Nephron progenitor cell (in vitro differentiated cells): ENCODE measurements around the gene FAM163B.

Experiments used
- DNase-seq: peaks from one replicate; pipeline ENCODE4 v3.0.0; 2021
- H3K27ac Mint-ChIP-seq: 2 replicates; pipeline ENCODE4 v1.8.0; 2021; ENCODE audit warnings: mild to moderate bottlenecking, moderate library complexity, mixed read lengths
- H3K27me3 Mint-ChIP-seq: 2 replicates; pipeline ENCODE4 v1.8.0; 2021; ENCODE audit warnings: mild to moderate bottlenecking, low read depth, mixed read lengths; ENCODE audit not compliant: poor library complexity
- H3K36me3 Mint-ChIP-seq: 2 replicates; pipeline ENCODE4 v1.8.0; 2021; ENCODE audit warnings: low read depth, mixed read lengths
- H3K4me1 Mint-ChIP-seq: 2 replicates; pipeline ENCODE4 v1.8.0; 2021; ENCODE audit warnings: mixed read lengths
- H3K4me3 Mint-ChIP-seq: 2 replicates; pipeline ENCODE4 v1.8.0; 2021; ENCODE audit warnings: mild to moderate bottlenecking, moderate library complexity, mixed read lengths
- H3K9me3 Mint-ChIP-seq: 2 replicates; pipeline ENCODE4 v1.8.0; 2021; ENCODE audit warnings: mild to moderate bottlenecking, moderate library complexity, mixed read lengths
- CTCF ChIP-seq: fragments of 200-600 bp; sonication (generic); IDR thresholded peaks from 2 replicates; pipeline ENCODE4 v1.5.0; 2021; ENCODE audit warnings: antibody characterized with exemption

The FAM163B gene

GRCh38 chr9:133528001-133528875 is 81.0 kb downstream of the FAM163B start:
- DNase-seq: no peak
- no peak overlapping the region for H3K27ac Mint-ChIP-seq
- peaks cover 85% of the 10 kb centered on the region for H3K4me1 Mint-ChIP-seq
- no peaks in the 10 kb centered on the region for H3K9me3 Mint-ChIP-seq
- TF ChIP-seq CTCF: no peak
- H3K36me3 Mint-ChIP-seq: no peaks in the 10 kb centered on the region
- no peak overlapping the region for H3K4me3 Mint-ChIP-seq
- peaks cover 6% of the 10 kb centered on the region for H3K27me3 Mint-ChIP-seq

- H3K9me3 Mint-ChIP-seq: no peaks in the 10 kb centered on the region
- peaks cover 6% of the 10 kb centered on the region for H3K27me3 Mint-ChIP-seq
- peak; percentile 56 for DNase-seq
- H3K4me3 Mint-ChIP-seq: peak overlapping the region; percentile 26
- H3K36me3 Mint-ChIP-seq: no peaks in the 10 kb centered on the region
- peaks cover 85% of the 10 kb centered on the region for H3K4me1 Mint-ChIP-seq
- H3K27ac Mint-ChIP-seq: no peak overlapping the region
- TF ChIP-seq CTCF: no peak
These were observed 81.7 kb downstream of the FAM163B start for GRCh38 chr9:133527444-133527920.
